RWPE2 (cell line): ENCODE results near the gene PRTG.

Source experiments
- ATAC-seq: fragments of 200-7000 bp; cut with Tn5 transposase; 3 replicates; pipeline ENCODE4 v1.9.1; 2021; ENCODE audit warnings: low read depth
- DNase-seq: peaks from one replicate; pipeline ENCODE4 v3.0.0-alpha.2; 2020; ENCODE audit warnings: low spot score
- H3K27ac ChIP-seq: fragments of 450-650 bp; 2 replicates; pipeline ENCODE4 v1.5.1; 2017; ENCODE audit warnings: mild to moderate bottlenecking; ENCODE audit not compliant: poor library complexity, severe bottlenecking
- H3K27me3 ChIP-seq: fragments of 250-450 bp; sonication (Bioruptor Pico); 2 replicates; pipeline ENCODE4 v1.5.1; 2021; ENCODE audit warnings: mild to moderate bottlenecking, moderate library complexity; ENCODE audit not compliant: insufficient read depth, poor library complexity, severe bottlenecking
- H3K36me3 ChIP-seq: fragments of 250-450 bp; sonication (Bioruptor Pico); 2 replicates; pipeline ENCODE4 v1.5.1; 2020; ENCODE audit warnings: low read depth, mild to moderate bottlenecking, moderate library complexity
- H3K4me1 ChIP-seq: fragments of 250-450 bp; sonication (Bioruptor Pico); 2 replicates; pipeline ENCODE4 v1.5.1; 2021; ENCODE audit warnings: mild to moderate bottlenecking, moderate library complexity; ENCODE audit not compliant: insufficient read depth, poor library complexity, severe bottlenecking
- H3K4me3 ChIP-seq: fragments of 250-450 bp; sonication (Bioruptor Pico); 2 replicates; pipeline ENCODE4 v1.5.1; 2021; ENCODE audit warnings: mild to moderate bottlenecking, moderate library complexity; ENCODE audit not compliant: severe bottlenecking
- H3K9me3 ChIP-seq: fragments of 250-450 bp; sonication (Bioruptor Pico); 2 replicates; pipeline ENCODE4 v1.5.1; 2021; ENCODE audit warnings: mild to moderate bottlenecking, moderate library complexity; ENCODE audit not compliant: severe bottlenecking
- TF ChIP-seq, protein P1 (sequence below): fragments of 450-650 bp; IDR thresholded peaks from one replicate; pipeline ENCODE4 v1.5.1; 2017; ENCODE audit warnings: mild to moderate bottlenecking, moderate library complexity; ENCODE audit not compliant: poor library complexity, severe bottlenecking

PRTG gene

DNA sequence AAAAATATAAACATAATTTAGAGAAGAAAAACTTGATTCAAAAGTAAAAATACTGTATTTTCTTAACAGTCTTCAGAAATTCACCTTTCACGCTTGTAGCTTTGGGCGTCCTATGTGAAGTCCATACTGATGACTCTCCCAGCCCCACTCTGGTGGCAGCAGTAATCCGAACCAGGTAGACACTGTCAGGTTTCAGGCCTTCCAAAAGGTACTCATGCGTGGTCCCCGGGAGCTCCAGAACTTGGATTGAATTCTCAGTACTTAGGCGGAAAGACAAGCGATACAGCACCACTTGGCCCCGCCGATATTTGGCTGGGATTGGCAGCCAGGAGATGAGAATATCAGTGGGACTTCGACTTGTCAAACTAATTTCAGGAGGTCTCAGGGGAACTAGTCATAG is 69.7 kb downstream of the PRTG start:
- Histone ChIP-seq H3K27ac (no peak overlapping the region), H3K27me3 (no peaks in the 10 kb centered on the region), H3K9me3 (no peaks in the 10 kb centered on the region), H3K4me3 (no peak overlapping the region), H3K36me3 (no peaks in the 10 kb centered on the region), H3K4me1 (no peaks in the 10 kb centered on the region)
- ATAC-seq, result no peak
- TF ChIP-seq, protein P1, sequence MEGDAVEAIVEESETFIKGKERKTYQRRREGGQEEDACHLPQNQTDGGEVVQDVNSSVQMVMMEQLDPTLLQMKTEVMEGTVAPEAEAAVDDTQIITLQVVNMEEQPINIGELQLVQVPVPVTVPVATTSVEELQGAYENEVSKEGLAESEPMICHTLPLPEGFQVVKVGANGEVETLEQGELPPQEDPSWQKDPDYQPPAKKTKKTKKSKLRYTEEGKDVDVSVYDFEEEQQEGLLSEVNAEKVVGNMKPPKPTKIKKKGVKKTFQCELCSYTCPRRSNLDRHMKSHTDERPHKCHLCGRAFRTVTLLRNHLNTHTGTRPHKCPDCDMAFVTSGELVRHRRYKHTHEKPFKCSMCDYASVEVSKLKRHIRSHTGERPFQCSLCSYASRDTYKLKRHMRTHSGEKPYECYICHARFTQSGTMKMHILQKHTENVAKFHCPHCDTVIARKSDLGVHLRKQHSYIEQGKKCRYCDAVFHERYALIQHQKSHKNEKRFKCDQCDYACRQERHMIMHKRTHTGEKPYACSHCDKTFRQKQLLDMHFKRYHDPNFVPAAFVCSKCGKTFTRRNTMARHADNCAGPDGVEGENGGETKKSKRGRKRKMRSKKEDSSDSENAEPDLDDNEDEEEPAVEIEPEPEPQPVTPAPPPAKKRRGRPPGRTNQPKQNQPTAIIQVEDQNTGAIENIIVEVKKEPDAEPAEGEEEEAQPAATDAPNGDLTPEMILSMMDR, result no peak
- no peak for DNase-seq

DNA sequence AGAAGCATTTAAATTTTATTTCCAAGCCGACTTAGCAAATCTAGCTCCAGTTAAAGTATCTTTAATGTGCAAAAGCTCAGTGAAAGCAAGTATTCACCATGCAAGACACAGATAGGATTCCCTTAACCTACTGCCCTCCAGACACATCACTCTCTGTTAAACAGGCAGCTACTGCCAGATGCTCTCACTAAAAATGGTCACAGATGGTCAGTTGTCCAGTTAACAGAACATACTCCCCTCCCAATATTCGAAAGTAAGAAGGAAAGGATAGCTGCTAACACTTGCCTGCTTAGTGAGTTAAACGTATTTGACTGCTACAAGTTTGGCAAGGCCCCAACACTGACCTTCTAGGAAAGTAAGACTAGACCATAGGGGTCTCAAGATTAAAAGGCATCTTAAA is 73.7 kb downstream of the PRTG start:
- TF ChIP-seq, protein P1, result no peak
- no peaks in the 10 kb centered on the region for H3K36me3 ChIP-seq
- H3K4me1 ChIP-seq, result no peaks in the 10 kb centered on the region
- H3K27me3 ChIP-seq, result no peaks in the 10 kb centered on the region
- no peak for DNase-seq
- ATAC-seq, result no peak
- no peaks in the 10 kb centered on the region for H3K9me3 ChIP-seq
- no peak overlapping the region for H3K4me3 ChIP-seq
- no peak overlapping the region for H3K27ac ChIP-seq

DNA sequence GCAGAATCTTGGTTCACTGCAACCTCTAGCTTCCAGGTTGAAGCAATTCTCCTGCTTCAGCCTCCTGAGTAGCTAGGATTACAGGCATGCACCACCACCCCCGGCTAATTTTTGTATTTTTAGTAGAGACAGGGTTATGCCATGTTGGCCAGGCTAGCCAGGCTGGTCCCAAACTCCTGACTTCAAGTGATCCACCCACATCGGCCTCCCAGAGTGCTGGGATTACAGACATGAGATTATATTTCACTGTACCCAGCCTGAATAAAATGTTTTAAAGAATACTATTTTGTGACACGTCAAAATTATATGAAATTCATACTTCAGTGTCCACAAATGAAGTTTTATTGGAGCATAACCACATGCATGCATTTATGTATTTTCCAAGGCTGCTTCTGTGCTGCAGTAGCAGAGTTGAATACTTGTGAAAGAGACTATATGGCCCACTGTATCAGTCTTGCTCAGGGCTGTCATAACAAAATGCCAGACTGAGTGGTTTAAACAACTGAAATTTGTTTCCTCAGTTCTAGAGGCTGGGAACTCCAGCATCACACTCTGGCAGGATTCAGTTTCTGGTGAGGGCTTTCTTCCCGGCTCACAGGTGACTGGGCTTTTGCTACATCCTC is 77.2 kb downstream of the PRTG start:
- TF ChIP-seq, protein P1, result no peak
- no peak for ATAC-seq
- H3K27me3 ChIP-seq, result no peaks in the 10 kb centered on the region

DNA sequence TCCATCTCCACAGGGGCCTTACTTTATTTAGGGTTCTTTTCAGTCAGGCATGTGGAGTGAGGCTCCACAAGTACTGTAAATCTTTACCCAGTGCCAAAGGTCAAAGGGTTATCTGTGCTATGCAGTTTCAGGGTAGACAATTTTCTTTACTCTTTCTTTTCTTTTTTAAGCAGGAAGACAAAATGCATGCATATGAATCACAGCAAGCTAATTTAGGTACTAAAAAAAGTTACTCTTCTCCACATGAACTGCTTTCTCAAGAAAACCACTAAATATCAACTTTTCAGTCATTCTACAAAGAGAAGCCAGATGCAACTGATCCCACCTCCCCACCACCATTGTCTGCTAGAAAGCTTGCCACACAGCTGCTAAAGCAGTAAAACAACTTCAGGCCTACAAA is 81.5 kb downstream of the PRTG start:
- no peaks in the 10 kb centered on the region for H3K36me3 ChIP-seq
- no peak overlapping the region for H3K27ac ChIP-seq
- no peak for ATAC-seq
- no peaks in the 10 kb centered on the region for H3K27me3 ChIP-seq
- H3K4me3 ChIP-seq, result no peak overlapping the region
- TF ChIP-seq, protein P1, result no peak
- no peak for DNase-seq
- no peaks in the 10 kb centered on the region for H3K4me1 ChIP-seq
- no peaks in the 10 kb centered on the region for H3K9me3 ChIP-seq

More for the DNA sequence above, 77.2 kb downstream of the PRTG start:
- H3K27ac ChIP-seq, result no peak overlapping the region
- no peaks in the 10 kb centered on the region for H3K4me1 ChIP-seq
- DNase-seq, result no peak
- no peak overlapping the region for H3K4me3 ChIP-seq
- no peaks in the 10 kb centered on the region for H3K36me3 ChIP-seq
- no peaks in the 10 kb centered on the region for H3K9me3 ChIP-seq

DNA sequence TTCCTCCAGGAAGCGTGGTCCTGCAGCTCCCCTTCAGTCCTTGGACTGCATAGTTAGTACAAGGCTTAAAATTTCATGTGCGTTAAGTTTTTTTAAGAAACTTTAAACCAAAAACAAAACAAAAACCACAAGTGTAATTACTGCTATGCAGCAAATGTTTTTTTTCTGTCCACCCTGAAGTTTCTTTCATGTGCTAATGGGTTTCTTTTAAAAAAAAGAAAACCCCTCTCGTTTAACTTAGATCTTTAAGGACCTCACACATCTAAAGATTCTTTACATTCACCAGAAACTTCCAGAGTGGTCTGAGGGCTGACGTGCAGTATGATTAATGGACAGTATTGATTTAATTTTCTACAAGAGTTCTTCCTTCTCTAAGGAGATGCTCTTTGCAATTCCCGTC is 82.8 kb downstream of the PRTG start:
- Histone ChIP-seq H3K27ac (no peak overlapping the region), H3K4me1 (no peaks in the 10 kb centered on the region), H3K36me3 (no peaks in the 10 kb centered on the region), H3K9me3 (no peaks in the 10 kb centered on the region), H3K27me3 (no peaks in the 10 kb centered on the region), H3K4me3 (no peak overlapping the region)
- DNase-seq, result no peak
- TF ChIP-seq, protein P1, result no peak
- ATAC-seq, result no peak
